ENCODE data around the gene ERBB4. TPM values are rescaled to one million over a fixed set of nuclear protein-coding genes. Genes with fewer than 3 reads are reported as not detected.
"Not testable (repeated sequence)": the region's sequence is repeated elsewhere in the genome, so short reads cannot be mapped to it uniquely, and the experiment has no call there.

Gene ERBB4
- total RNA-seq, 2 donors from 2014 or later: not detected

DNA sequence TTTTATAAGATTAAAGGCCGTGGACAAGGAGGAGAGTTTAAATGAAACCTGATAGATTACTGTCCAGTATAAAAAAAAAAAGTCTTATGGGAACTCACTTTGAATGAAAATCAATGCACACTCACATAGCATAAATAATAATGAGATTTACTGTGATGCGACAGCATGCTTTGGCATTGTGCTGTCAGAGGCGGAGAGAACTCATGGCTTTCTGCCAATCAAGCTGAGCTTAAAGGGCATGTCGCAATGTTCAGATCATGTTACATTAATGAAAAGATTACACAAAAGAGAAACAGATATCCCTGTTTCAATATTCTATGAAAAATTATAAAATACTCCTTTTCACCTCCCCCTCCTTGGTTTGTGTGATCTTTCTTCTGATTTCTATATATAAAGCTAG is 310.8 kb downstream of the ERBB4 start:
- no peaks in the 10 kb centered on the region for H3K4me1 Mint-ChIP-seq (ENCODE audit: low read depth)

DNA sequence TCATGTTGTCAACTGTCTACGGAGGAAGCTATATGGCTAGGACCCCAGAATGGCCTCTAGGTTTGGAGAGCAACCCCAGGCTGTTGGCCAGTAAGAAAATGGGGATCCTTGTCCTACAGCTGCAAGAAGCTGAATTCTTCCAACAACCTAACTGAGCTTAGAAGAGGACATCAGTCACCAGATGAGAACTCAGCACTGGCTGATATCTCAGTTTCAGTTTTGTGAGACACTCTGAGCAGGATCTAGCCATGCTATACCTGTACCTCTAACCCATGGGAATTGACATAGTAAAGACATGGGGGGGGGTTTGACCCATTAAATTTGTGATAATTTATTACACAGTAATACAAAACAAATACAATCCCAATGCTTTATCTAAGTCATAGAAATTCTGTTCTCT is 312.5 kb downstream of the ERBB4 start:
- ATAC-seq (replicated peaks in 1 of 2): no peak
- H3K27ac Mint-ChIP-seq: no peak overlapping the region
- H3K9me3 Mint-ChIP-seq: peaks cover 0 to 4% of the 10 kb centered on the region in 2 donors
- H3K27me3 Mint-ChIP-seq (ENCODE audit: low read depth): no peaks in the 10 kb centered on the region
- no peak overlapping the region for H3K4me3 Mint-ChIP-seq
- H3K4me1 Mint-ChIP-seq (ENCODE audit: low read depth): no peaks in the 10 kb centered on the region
- H3K36me3 Mint-ChIP-seq (ENCODE audit: insufficient read depth in 2 of 2): no peaks in the 10 kb centered on the region
- DNase-seq: no peak

More for the DNA sequence above, 310.8 kb downstream of the ERBB4 start:
- ATAC-seq (replicated peaks in 1 of 2) (no peak), DNase-seq (no peak)
- no peak overlapping the region for H3K4me3 Mint-ChIP-seq
- no peaks in the 10 kb centered on the region for H3K27me3 Mint-ChIP-seq (ENCODE audit: low read depth)
- peaks cover 0 to 1% of the 10 kb centered on the region in 2 donors for H3K9me3 Mint-ChIP-seq
- H3K27ac Mint-ChIP-seq: no peak overlapping the region
- no peaks in the 10 kb centered on the region for H3K36me3 Mint-ChIP-seq (ENCODE audit: insufficient read depth in 2 of 2)

DNA sequence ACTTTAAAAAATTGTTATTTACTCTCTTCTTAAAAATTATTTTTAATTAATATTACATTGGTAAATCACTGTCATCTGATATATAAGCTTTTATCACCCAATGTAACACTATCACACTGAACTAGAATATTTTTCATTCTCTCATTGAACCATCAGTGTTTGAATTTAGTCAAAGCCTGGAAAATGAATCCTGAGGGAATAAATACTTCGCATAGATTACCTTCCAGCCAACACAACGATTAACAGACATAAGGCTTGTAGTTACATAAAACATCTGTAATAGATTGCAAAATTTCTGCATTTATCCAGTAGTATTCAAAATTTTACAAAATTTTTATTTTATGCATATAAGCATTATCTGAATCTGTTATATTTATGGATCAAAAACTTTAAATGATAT is 314.9 kb downstream of the ERBB4 start:
- H3K27ac Mint-ChIP-seq: no peak overlapping the region
- no peak for ATAC-seq (replicated peaks in 1 of 2)
- no peaks in the 10 kb centered on the region for H3K36me3 Mint-ChIP-seq (ENCODE audit: insufficient read depth in 2 of 2)
- DNase-seq: no peak
- H3K4me3 Mint-ChIP-seq: no peak overlapping the region
- H3K4me1 Mint-ChIP-seq (ENCODE audit: low read depth): no peaks in the 10 kb centered on the region
- H3K27me3 Mint-ChIP-seq (ENCODE audit: low read depth): no peaks in the 10 kb centered on the region
- peaks cover 0 to 3% of the 10 kb centered on the region in 2 donors for H3K9me3 Mint-ChIP-seq

DNA sequence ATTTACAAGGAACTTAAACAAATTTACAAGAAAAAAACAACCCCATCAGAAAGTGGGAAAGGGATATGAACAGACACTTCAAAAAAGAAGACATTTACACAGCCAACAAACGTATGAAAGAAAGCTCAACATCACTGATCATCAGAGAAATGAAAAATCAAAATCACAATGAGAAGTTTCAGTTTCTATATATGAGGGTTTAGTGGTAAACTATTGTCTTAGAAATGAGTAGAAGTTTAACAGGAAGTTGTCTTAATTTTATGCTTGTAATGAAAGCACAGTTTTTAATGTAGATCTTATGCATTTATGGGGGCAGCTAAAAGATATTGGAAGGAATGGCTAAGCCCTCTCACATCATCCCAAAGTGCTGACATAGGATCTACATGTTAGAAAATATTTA is 325.4 kb downstream of the ERBB4 start:
- no peak overlapping the region for H3K4me3 Mint-ChIP-seq
- H3K4me1 Mint-ChIP-seq (ENCODE audit: low read depth): no peaks in the 10 kb centered on the region
- H3K36me3 Mint-ChIP-seq (ENCODE audit: insufficient read depth in 2 of 2): no peaks in the 10 kb centered on the region
- H3K9me3 Mint-ChIP-seq: peaks cover 2 to 7% of the 10 kb centered on the region in 2 donors
- ATAC-seq (replicated peaks in 1 of 2) (no peak), DNase-seq (no peak)
- no peak overlapping the region for H3K27ac Mint-ChIP-seq
- no peaks in the 10 kb centered on the region for H3K27me3 Mint-ChIP-seq (ENCODE audit: low read depth)

DNA sequence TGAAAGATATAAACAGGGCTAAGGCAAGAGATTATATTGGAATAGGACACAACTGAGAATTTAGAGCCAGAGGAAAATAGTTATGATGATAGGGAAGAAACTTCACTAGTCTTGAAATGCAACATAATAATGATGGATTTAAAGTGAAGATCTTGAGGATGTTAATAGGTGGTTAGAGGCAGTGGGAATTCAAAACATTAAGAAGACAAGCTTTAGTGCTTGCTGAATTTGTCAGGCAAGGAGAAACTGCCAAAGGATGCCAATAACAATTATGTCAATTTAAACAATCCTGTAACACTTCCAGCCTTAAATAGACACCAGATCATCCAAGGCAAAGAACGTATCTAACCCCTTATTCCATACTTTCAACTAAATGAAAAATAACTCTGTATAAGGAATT is 330.1 kb downstream of the ERBB4 start:
- Mint-ChIP-seq H3K4me3 (no peak overlapping the region), H3K27ac (no peak overlapping the region), H3K4me1 (ENCODE audit: low read depth) (no peaks in the 10 kb centered on the region), H3K36me3 (ENCODE audit: insufficient read depth in 2 of 2) (no peaks in the 10 kb centered on the region), H3K9me3 (peaks cover 2 to 7% of the 10 kb centered on the region in 2 donors), H3K27me3 (ENCODE audit: low read depth) (no peaks in the 10 kb centered on the region)
- ATAC-seq (replicated peaks in 1 of 2) (no peak), DNase-seq (no peak)

DNA sequence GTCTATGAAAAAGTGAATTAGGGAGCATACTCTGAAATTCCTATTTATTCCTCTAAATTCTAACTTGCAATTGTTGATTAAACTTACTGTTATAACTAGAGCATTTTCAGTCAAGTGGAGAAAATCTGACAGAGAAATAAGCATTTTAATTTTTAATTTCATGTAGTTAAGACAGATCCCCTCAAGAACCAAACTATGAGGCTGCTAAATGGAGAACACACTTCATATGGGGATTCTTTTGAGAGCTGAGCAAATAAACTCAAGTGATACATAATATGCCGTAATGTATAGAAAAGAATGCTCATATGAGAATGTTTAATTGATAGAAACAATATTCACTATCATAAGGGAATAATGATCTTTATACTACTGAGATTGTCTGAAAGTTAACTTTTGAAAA is 340.8 kb downstream of the ERBB4 start:
- DNase-seq (no peak), ATAC-seq (replicated peaks in 1 of 2) (no peak)
- H3K4me1 Mint-ChIP-seq (ENCODE audit: low read depth): no peaks in the 10 kb centered on the region
- no peaks in the 10 kb centered on the region for H3K9me3 Mint-ChIP-seq
- no peak overlapping the region for H3K27ac Mint-ChIP-seq
- no peaks in the 10 kb centered on the region for H3K36me3 Mint-ChIP-seq (ENCODE audit: insufficient read depth in 2 of 2)
- H3K27me3 Mint-ChIP-seq (ENCODE audit: low read depth): no peaks in the 10 kb centered on the region
- no peak overlapping the region for H3K4me3 Mint-ChIP-seq

DNA sequence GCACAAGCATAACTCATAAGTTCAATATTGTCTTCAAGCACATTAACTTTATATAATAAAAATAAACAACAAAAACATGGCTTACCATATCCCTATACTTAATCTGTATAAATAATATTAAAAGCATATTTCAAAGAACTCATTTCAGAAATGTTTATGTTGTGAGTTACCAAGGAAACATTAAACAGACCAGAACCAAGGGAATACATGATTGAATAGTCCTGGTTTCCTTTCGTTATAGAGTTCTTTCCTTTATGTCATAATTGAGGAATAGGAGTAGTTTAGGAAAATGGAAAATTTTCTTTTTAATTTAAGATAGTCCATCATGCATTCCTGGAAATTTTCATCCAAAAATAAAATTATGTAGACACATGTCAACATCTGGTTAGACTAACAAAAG is 343.0 kb downstream of the ERBB4 start:
- no peak for DNase-seq
- H3K27me3 Mint-ChIP-seq (ENCODE audit: low read depth): no peaks in the 10 kb centered on the region
- H3K27ac Mint-ChIP-seq: no peak overlapping the region
- H3K4me3 Mint-ChIP-seq: no peak overlapping the region
- H3K36me3 Mint-ChIP-seq (ENCODE audit: insufficient read depth in 2 of 2): no peaks in the 10 kb centered on the region
- ATAC-seq (replicated peaks in 1 of 2): no peak
- H3K4me1 Mint-ChIP-seq (ENCODE audit: low read depth): no peaks in the 10 kb centered on the region
- no peaks in the 10 kb centered on the region for H3K9me3 Mint-ChIP-seq

DNA sequence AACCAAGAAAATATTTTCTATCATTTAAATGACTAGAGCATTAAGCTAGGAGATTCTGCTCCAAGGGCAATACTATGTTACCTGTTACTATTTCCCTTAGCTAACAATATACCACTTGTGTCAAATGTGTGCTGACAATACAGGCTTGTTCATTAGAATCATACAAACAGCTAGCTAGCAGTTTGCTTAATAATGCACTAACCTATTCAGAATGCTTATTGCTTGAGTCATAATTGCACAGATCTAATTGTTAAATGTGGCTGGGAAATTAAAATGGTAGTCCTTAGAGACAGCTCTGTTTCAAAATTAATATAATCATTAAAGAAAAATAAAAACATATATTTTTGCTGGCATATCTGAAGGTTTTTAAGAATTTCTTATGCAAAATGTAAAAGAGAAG is 344.2 kb downstream of the ERBB4 start:
- DNase-seq (no peak), ATAC-seq (replicated peaks in 1 of 2) (no peak)
- no peaks in the 10 kb centered on the region for H3K36me3 Mint-ChIP-seq (ENCODE audit: insufficient read depth in 2 of 2)
- no peak overlapping the region for H3K4me3 Mint-ChIP-seq
- H3K9me3 Mint-ChIP-seq: no peaks in the 10 kb centered on the region
- no peaks in the 10 kb centered on the region for H3K4me1 Mint-ChIP-seq (ENCODE audit: low read depth)
- no peaks in the 10 kb centered on the region for H3K27me3 Mint-ChIP-seq (ENCODE audit: low read depth)
- H3K27ac Mint-ChIP-seq: no peak overlapping the region

DNA sequence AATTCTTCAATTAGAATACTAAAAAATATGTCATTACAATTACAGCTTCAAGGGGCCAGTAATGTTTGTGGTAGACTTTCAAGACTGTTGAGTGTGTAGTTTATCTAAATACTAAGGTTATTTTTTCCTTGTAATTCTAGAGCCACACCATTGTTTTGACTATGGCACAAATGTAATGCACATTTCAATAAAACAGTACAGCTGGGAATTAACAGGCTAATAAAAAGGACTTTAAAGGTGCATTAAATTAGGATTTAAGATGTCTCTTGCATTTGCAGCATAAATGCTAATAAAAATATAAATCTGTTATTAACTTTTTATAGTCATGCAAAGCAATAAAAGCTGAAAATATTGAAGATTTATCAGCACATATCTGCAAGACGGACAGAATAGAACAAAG is 344.8 kb downstream of the ERBB4 start:
- no peak for ATAC-seq (replicated peaks in 1 of 2)
- H3K9me3 Mint-ChIP-seq: no peaks in the 10 kb centered on the region

DNA sequence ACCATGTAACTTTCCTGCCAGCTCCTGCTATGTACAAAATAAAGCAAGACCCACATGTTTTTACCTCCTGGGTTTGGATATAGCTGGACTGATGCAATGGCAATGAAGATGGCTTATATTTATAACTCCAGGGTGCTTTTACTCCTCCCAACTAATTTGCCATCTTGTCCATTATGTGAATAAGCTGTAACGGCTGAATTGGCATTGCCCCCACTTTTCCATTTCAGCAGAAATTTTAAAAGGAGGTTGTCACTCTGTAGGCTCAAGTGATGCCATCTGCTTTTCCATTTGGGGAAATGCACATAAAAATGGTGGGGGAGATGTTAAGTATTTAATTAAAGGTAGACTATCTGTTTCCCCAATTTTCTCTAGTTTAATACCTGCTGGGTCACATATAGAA is 345.5 kb downstream of the ERBB4 start:
- Mint-ChIP-seq H3K4me1 (ENCODE audit: low read depth) (no peaks in the 10 kb centered on the region), H3K9me3 (no peaks in the 10 kb centered on the region), H3K27ac (no peak overlapping the region), H3K36me3 (ENCODE audit: insufficient read depth in 2 of 2) (no peaks in the 10 kb centered on the region), H3K4me3 (no peak overlapping the region), H3K27me3 (ENCODE audit: low read depth) (no peaks in the 10 kb centered on the region)
- ATAC-seq (replicated peaks in 1 of 2): no peak
- DNase-seq: no peak

More for the DNA sequence above, 344.8 kb downstream of the ERBB4 start:
- Mint-ChIP-seq H3K4me1 (ENCODE audit: low read depth) (no peaks in the 10 kb centered on the region), H3K4me3 (no peak overlapping the region), H3K27me3 (ENCODE audit: low read depth) (no peaks in the 10 kb centered on the region), H3K27ac (no peak overlapping the region), H3K36me3 (ENCODE audit: insufficient read depth in 2 of 2) (no peaks in the 10 kb centered on the region)
- DNase-seq: no peak

DNA sequence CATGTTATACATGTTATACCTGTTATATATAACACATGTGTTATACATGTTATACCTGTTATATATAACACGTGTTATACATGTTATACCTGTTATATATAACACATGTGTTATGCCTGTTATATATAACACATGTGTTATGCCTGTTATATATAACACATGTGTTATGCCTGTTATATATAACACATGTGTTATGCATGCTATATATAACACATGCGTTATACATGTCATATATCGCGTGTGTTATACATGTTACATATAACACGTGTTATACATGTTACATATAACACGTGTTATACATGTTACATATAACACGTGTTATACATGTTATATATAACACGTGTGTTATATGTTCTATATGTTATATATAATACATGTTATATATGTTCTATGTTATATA is 347.2 kb downstream of the ERBB4 start:
- DNase-seq; H3K36me3 Mint-ChIP-seq (ENCODE audit: insufficient read depth in 2 of 2); H3K27ac Mint-ChIP-seq; H3K27me3 Mint-ChIP-seq (ENCODE audit: low read depth); H3K4me1 Mint-ChIP-seq (ENCODE audit: low read depth); ATAC-seq (replicated peaks in 1 of 2); H3K9me3 Mint-ChIP-seq; H3K4me3 Mint-ChIP-seq: not testable (repeated sequence)

DNA sequence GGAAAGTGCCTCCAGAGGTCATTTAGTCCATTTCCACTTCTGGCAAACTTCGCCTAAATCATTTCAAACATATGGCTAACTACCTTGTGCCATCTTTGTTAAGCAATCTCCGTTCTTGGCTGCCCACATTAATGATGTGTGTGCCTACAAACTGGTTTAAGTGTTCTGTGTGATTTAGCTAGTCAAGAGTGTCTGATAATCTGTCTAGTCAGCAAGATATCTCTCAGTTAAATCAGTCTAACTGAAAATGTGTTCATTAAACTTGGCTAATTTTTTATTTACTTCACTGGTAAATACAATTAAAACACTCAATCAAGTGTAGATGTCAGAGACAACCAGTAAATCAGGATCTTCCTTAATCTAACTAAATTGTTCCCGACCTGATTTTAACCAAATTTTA is 352.4 kb downstream of the ERBB4 start:
- Mint-ChIP-seq H3K27me3 (ENCODE audit: low read depth) (no peaks in the 10 kb centered on the region), H3K36me3 (ENCODE audit: insufficient read depth in 2 of 2) (no peaks in the 10 kb centered on the region)

DNA sequence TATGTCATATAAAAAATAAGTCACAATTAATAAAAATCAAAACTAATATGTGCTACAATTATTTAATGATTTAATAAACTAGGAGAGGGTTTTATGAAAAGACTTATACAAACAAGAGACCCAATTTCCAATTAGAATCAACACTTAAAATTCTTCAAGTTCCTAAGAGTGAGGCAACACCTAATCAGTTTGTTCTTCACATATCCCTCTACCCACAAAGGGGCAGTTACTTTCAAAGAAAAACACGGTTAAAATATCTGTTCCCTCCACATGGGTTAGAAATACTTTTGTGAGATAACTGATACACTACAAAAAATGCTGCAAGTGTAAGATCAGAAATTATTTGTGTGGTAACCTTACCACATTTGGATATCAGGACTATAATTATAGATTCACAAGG is 357.0 kb downstream of the ERBB4 start:
- Mint-ChIP-seq H3K27ac (no peak overlapping the region), H3K36me3 (ENCODE audit: insufficient read depth in 2 of 2) (no peaks in the 10 kb centered on the region), H3K27me3 (ENCODE audit: low read depth) (no peaks in the 10 kb centered on the region), H3K4me1 (ENCODE audit: low read depth) (no peaks in the 10 kb centered on the region), H3K4me3 (no peak overlapping the region), H3K9me3 (peaks cover 1 to 3% of the 10 kb centered on the region in 2 donors)
- ATAC-seq (replicated peaks in 1 of 2) (no peak), DNase-seq (no peak)

More for the DNA sequence above, 352.4 kb downstream of the ERBB4 start:
- Mint-ChIP-seq H3K4me1 (ENCODE audit: low read depth) (no peaks in the 10 kb centered on the region), H3K27ac (no peak overlapping the region), H3K9me3 (peaks cover 0 to 1% of the 10 kb centered on the region in 2 donors), H3K4me3 (no peak overlapping the region)
- ATAC-seq (replicated peaks in 1 of 2) (no peak), DNase-seq (no peak)

DNA sequence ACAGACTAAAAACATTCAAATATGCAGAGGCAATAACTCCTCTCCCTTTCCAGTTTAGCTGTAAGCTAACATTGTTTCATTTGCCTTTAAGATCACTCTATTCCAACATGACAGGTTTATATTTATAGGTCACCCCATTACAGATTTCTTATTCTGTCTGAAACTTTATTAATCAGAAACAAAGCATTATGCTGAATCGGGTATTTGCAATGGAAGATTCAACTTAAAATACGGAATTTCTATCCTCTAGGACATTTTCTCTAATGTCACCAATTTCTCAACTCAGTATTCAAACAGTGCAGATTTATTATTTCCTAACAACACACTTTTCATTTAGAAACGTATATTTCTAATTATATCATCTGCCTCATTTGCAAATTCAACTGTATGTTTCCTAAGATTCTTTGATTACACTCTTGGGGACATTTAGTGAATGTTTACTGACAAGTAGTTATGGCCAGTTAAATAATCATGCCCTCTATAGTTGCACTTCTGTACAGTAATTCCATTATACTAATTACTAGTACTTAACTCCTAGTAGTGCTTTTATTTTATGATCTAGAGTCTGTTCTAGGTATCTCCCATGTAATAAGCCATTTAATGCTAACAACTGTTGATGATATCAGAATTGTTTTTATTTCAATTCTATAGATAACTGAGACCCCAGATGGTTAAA is 358.1 kb downstream of the ERBB4 start:
- H3K27ac Mint-ChIP-seq: no peak overlapping the region
- DNase-seq: no peak
- peaks cover 1 to 5% of the 10 kb centered on the region in 2 donors for H3K9me3 Mint-ChIP-seq
- no peaks in the 10 kb centered on the region for H3K27me3 Mint-ChIP-seq (ENCODE audit: low read depth)
- no peaks in the 10 kb centered on the region for H3K36me3 Mint-ChIP-seq (ENCODE audit: insufficient read depth in 2 of 2)
- no peak for ATAC-seq (replicated peaks in 1 of 2)
- H3K4me3 Mint-ChIP-seq: no peak overlapping the region
- H3K4me1 Mint-ChIP-seq (ENCODE audit: low read depth): no peaks in the 10 kb centered on the region

Data from activated T-cell treated with anti-CD3 and anti-CD28 coated beads, Interleukin-2, amount 50 U/mL, for 72 hours (primary cell).